SU-DHL-6 (cell line): ENCODE measurements around the gene DAND5.

Experiments used
- EZH2phosphoT487 ChIP-seq: fragments of 200-600 bp; sonication (generic), shearing (Covaris generic); conservative IDR thresholded peaks from 2 replicates; pipeline ENCODE4 v1.6.1; 2018; ENCODE audit warnings: mild to moderate bottlenecking, antibody characterized with exemption, low read length, moderate library complexity, mixed read lengths
- TF ChIP-seq, protein P1 (sequence below): fragments of 200-600 bp; sonication (generic); IDR thresholded peaks from one replicate; pipeline ENCODE4 v1.5.1; 2017; ENCODE audit warnings: antibody characterized with exemption, mild to moderate bottlenecking, low read length, moderate library complexity; ENCODE audit not compliant: insufficient read depth, poor library complexity, severe bottlenecking

DNA sequence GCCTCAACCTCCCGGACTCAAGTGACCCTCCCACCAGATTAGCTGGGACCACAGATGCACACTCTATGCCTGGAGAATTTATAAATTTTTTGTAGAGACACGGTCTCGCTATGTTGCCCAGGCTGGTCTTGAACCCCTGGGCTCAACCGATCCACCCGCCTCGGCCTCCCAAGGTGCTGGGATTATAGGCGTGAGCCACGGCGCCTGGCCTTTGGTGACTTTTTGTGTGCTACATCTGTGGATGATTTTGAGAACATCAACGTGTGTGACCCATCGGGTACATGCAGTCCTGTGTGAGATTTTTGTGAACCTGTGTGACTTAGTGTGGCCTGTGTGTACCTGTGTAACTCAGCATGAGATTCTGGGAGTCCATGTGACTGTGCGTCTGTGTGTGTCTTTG, 17.4 kb downstream of the DAND5 start:
- TF ChIP-seq, protein P1, sequence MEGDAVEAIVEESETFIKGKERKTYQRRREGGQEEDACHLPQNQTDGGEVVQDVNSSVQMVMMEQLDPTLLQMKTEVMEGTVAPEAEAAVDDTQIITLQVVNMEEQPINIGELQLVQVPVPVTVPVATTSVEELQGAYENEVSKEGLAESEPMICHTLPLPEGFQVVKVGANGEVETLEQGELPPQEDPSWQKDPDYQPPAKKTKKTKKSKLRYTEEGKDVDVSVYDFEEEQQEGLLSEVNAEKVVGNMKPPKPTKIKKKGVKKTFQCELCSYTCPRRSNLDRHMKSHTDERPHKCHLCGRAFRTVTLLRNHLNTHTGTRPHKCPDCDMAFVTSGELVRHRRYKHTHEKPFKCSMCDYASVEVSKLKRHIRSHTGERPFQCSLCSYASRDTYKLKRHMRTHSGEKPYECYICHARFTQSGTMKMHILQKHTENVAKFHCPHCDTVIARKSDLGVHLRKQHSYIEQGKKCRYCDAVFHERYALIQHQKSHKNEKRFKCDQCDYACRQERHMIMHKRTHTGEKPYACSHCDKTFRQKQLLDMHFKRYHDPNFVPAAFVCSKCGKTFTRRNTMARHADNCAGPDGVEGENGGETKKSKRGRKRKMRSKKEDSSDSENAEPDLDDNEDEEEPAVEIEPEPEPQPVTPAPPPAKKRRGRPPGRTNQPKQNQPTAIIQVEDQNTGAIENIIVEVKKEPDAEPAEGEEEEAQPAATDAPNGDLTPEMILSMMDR = no peak
- TF ChIP-seq EZH2phosphoT487 = no peak
